Adipocyte (in vitro differentiated cells): ENCODE results near the gene TRAPPC3L.
A peak's percentile ranks its signal among the peaks of the same experiment; 100 is the strongest.

ENCODE experiments used
- DNase-seq: peaks from one replicate; pipeline ENCODE4 v3.0.0-alpha.2; 2015; ENCODE audit warnings: low read depth
- H3K27me3 ChIP-seq: replicated peaks from 2 replicates; pipeline ENCODE4 v1.7.0; 2013; ENCODE audit warnings: mild to moderate bottlenecking, low read length, moderate library complexity; ENCODE audit not compliant: control insufficient read depth, insufficient read depth
- H3K36me3 ChIP-seq: 2 replicates; pipeline ENCODE4 v1.7.0; 2013; ENCODE audit warnings: low read length, mild to moderate bottlenecking, moderate library complexity; ENCODE audit not compliant: control insufficient read depth, insufficient read depth, severe bottlenecking
- H3K4me1 ChIP-seq: 2 replicates; pipeline ENCODE4 v1.7.0; 2013; ENCODE audit warnings: mild to moderate bottlenecking, low read length, moderate library complexity; ENCODE audit not compliant: control insufficient read depth, insufficient read depth
- H3K4me3 ChIP-seq: 2 replicates; pipeline ENCODE4 v1.7.0; 2013; ENCODE audit warnings: mild to moderate bottlenecking, low read length, moderate library complexity
- H3K9ac ChIP-seq: 2 replicates; pipeline ENCODE4 v1.7.0; 2013; ENCODE audit warnings: mild to moderate bottlenecking, low read length, moderate library complexity
- H3K9me3 ChIP-seq: 2 replicates; pipeline ENCODE4 v1.7.0; 2013; ENCODE audit warnings: mild to moderate bottlenecking, low read length, moderate library complexity; ENCODE audit not compliant: control insufficient read depth

TRAPPC3L gene

GRCh38 chr6:116556814-116557415, 11.4 kb upstream of the TRAPPC3L start:
- H3K27me3 ChIP-seq = no peaks in the 10 kb centered on the region
- no peaks in the 10 kb centered on the region for H3K36me3 ChIP-seq
- no peak for DNase-seq
- H3K9me3 ChIP-seq = no peaks in the 10 kb centered on the region
- peaks cover 29% of the 10 kb centered on the region for H3K4me1 ChIP-seq
- no peak overlapping the region for H3K9ac ChIP-seq
- no peak overlapping the region for H3K4me3 ChIP-seq

- Histone ChIP-seq H3K9me3 (no peaks in the 10 kb centered on the region), H3K36me3 (no peaks in the 10 kb centered on the region), H3K4me1 (peaks cover 27% of the 10 kb centered on the region), H3K27me3 (no peaks in the 10 kb centered on the region), H3K9ac (no peak overlapping the region), H3K4me3 (no peak overlapping the region)
- DNase-seq = peak; percentile 56
These were observed 10.6 kb upstream of the TRAPPC3L start for GRCh38 chr6:116556065-116556464.

GRCh38 chr6:116553451-116553850, 8.0 kb upstream of the TRAPPC3L start, which contains the start of gene CALHM4:
CALHM4 (plus strand) TSS chr6:116553751; CDS start chr6:116553794, 43 bp downstream.
- no peak within 1 kb of the TSS for H3K4me3 ChIP-seq
- no peak within 1 kb of the TSS for H3K9ac ChIP-seq
- H3K27me3 ChIP-seq = no peaks in the 10 kb centered on the region
- DNase-seq = no peak
- H3K4me1 ChIP-seq = peaks cover 25% of the 10 kb centered on the region
- H3K9me3 ChIP-seq = no peaks in the 10 kb centered on the region
- H3K36me3 ChIP-seq = no peaks in the 10 kb centered on the region

- Histone ChIP-seq H3K4me3 (no peak overlapping the region), H3K27me3 (no peaks in the 10 kb centered on the region), H3K9ac (no peak overlapping the region), H3K9me3 (no peaks in the 10 kb centered on the region), H3K4me1 (peaks cover 5% of the 10 kb centered on the region), H3K36me3 (no peaks in the 10 kb centered on the region)
- DNase-seq = no peak
These were observed 5.3 kb upstream of the TRAPPC3L start for GRCh38 chr6:116550796-116551195.

- Histone ChIP-seq H3K4me1 (peaks cover 4% of the 10 kb centered on the region), H3K27me3 (no peaks in the 10 kb centered on the region), H3K9me3 (no peaks in the 10 kb centered on the region), H3K36me3 (no peaks in the 10 kb centered on the region), H3K9ac (no peak overlapping the region), H3K4me3 (no peak overlapping the region)
- DNase-seq = no peak
These were observed 1.9 kb upstream of the TRAPPC3L start for GRCh38 chr6:116547358-116547757.

GRCh38 chr6:116543149-116543548, 2.3 kb downstream of the TRAPPC3L start:
- H3K4me1 ChIP-seq = peaks cover 4% of the 10 kb centered on the region

GRCh38 chr6:116542426-116542825, 3.1 kb downstream of the TRAPPC3L start:
- H3K4me1 ChIP-seq = peaks cover 4% of the 10 kb centered on the region
- H3K9ac ChIP-seq = no peak overlapping the region
- no peaks in the 10 kb centered on the region for H3K27me3 ChIP-seq
- DNase-seq = no peak
- H3K36me3 ChIP-seq = no peaks in the 10 kb centered on the region
- H3K9me3 ChIP-seq = no peaks in the 10 kb centered on the region
- no peak overlapping the region for H3K4me3 ChIP-seq

More at GRCh38 chr6:116543149-116543548, 2.3 kb downstream of the TRAPPC3L start:
- no peak overlapping the region for H3K9ac ChIP-seq
- H3K36me3 ChIP-seq = no peaks in the 10 kb centered on the region
- H3K9me3 ChIP-seq = no peaks in the 10 kb centered on the region
- DNase-seq = no peak
- no peaks in the 10 kb centered on the region for H3K27me3 ChIP-seq
- no peak overlapping the region for H3K4me3 ChIP-seq

GRCh38 chr6:116536216-116536621, 9.3 kb downstream of the TRAPPC3L start:
- no peaks in the 10 kb centered on the region for H3K9me3 ChIP-seq
- H3K9ac ChIP-seq = no peak overlapping the region
- no peaks in the 10 kb centered on the region for H3K36me3 ChIP-seq
- H3K4me3 ChIP-seq = no peak overlapping the region
- DNase-seq = peak; percentile 91
- H3K27me3 ChIP-seq = no peaks in the 10 kb centered on the region
- peaks cover 5% of the 10 kb centered on the region for H3K4me1 ChIP-seq

- Histone ChIP-seq H3K9ac (no peak overlapping the region), H3K4me1 (peaks cover 5% of the 10 kb centered on the region), H3K27me3 (no peaks in the 10 kb centered on the region), H3K36me3 (no peaks in the 10 kb centered on the region), H3K4me3 (no peak overlapping the region), H3K9me3 (no peaks in the 10 kb centered on the region)
- DNase-seq = no peak
These were observed 10.4 kb downstream of the TRAPPC3L start for GRCh38 chr6:116535109-116535508.

GRCh38 chr6:116533233-116533957, 12.1 kb downstream of the TRAPPC3L start:
- Histone ChIP-seq H3K4me1 (peaks cover 9% of the 10 kb centered on the region), H3K9me3 (no peaks in the 10 kb centered on the region), H3K27me3 (no peaks in the 10 kb centered on the region), H3K4me3 (no peak overlapping the region), H3K36me3 (no peaks in the 10 kb centered on the region), H3K9ac (no peak overlapping the region)
- no peak for DNase-seq

- no peaks in the 10 kb centered on the region for H3K36me3 ChIP-seq
- H3K27me3 ChIP-seq = no peaks in the 10 kb centered on the region
- H3K9ac ChIP-seq = no peak overlapping the region
- H3K4me3 ChIP-seq = no peak overlapping the region
- H3K4me1 ChIP-seq = peaks cover 9% of the 10 kb centered on the region
- peak; percentile 90 for DNase-seq
- no peaks in the 10 kb centered on the region for H3K9me3 ChIP-seq
These were observed 13.6 kb downstream of the TRAPPC3L start for GRCh38 chr6:116531675-116532570.
